GOT3 (cell line): ENCODE results near the gene UBP1.
A peak's percentile ranks its signal among the peaks of the same experiment; 100 is the strongest.
"Not testable (repeated sequence)": the region's sequence is repeated elsewhere in the genome, so short reads cannot be mapped to it uniquely, and the experiment has no call there.

Source experiments
- DNase-seq: peaks from one replicate; lab custom pipeline; 2025; ENCODE audit warnings: mixed read lengths; lab: John Stamatoyannopoulos, UW

UBP1 gene, protein sequence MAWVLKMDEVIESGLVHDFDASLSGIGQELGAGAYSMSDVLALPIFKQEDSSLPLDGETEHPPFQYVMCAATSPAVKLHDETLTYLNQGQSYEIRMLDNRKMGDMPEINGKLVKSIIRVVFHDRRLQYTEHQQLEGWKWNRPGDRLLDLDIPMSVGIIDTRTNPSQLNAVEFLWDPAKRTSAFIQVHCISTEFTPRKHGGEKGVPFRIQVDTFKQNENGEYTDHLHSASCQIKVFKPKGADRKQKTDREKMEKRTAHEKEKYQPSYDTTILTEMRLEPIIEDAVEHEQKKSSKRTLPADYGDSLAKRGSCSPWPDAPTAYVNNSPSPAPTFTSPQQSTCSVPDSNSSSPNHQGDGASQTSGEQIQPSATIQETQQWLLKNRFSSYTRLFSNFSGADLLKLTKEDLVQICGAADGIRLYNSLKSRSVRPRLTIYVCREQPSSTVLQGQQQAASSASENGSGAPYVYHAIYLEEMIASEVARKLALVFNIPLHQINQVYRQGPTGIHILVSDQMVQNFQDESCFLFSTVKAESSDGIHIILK

GRCh38 chr3:33440328-33441224 is at the start of gene UBP1:
TSS of gene UBP1 (minus strand) at chr3:33440405. CDS start at chr3:33439848, 557 bp downstream.
- DNase-seq = peak; percentile 99

- no peak for DNase-seq
Measured at GRCh38 chr3:33488683-33489082, 48.5 kb upstream of the UBP1 start.

DNA sequence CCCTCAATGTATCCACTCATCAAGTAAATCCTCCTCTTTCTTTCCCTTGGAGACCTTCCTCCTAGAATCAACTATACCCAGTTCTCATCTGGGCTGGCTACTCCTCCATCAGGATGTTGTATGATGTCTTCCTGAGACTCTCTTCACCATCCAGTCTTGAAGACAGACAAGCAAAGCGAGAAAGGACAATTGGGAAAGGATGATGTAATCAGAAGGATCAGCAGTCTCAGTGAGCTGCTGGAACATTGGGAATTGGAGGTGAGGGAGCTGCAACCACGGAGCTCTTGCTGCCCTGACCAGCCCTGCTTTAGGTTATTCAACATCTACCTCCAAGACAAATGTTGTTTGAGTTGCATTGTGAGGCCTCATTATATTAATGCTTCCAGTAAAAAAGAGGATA is 48.0 kb upstream of the UBP1 start:
- DNase-seq = no peak

DNA sequence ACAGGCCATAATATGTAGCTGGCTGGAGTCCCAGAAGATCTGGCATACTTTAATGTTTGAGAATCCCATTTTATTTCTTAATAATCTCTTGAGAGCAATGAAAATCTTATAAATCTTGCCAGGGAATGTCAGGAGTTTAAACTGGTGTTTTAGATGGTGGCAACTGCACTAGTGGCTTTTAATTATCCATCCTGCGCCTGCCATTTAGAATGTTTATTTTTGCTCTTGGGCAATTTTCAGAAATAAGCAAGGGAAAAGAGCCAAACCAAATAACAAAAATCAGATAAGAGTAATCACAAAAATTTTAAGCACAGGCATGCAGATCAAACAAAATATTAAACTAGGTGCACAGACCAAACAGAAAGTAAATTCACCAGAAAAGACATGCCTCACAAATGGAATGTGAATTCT is 41.9 kb upstream of the UBP1 start:
- no peak for DNase-seq

- no peak for DNase-seq
Measured at GRCh38 chr3:33474896-33475295, 34.7 kb upstream of the UBP1 start.

DNA sequence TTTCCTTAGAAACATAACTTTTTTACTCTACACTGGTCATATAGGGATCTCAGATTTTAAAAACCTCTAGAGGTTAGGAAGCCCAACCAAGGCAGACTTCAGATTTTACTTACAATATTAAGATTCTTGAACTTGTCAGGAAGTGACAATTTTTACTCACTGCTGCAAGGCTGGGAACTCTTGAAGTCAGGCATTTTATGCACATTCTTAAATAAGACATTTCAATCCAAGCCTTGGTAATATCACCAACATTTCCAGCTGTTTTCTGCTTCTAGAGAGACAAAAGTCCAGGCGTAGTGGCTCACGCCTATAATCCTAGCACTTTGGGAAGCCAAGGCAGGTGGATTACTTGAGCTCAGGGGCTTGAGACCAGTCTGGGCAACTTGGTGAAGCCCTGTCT is 33.6 kb upstream of the UBP1 start:
- no peak for DNase-seq

- DNase-seq = no peak
Measured at GRCh38 chr3:33467786-33468185, 27.6 kb upstream of the UBP1 start.

GRCh38 chr3:33461097-33461496 is 20.9 kb upstream of the UBP1 start:
- no peak for DNase-seq

DNA sequence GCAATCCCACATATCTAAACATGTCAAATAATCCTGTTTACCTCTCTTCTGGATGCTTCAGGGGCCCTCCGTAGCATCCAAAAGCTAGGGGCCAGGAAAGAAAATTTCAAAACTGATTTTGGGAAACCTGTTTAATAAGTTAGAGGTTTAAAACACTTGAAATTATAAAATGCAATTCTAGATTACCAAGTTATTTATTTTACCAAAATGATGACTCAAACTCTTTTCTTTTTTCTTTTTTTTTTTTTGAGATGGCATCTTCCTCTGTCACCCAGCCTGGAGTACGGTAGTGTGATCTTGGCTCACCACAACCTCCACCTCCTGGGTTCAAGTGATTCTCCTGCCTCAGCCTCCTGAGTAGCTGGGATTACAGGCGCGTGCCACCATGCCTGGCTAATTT is 19.4 kb upstream of the UBP1 start:
- not testable (repeated sequence) for DNase-seq

GRCh38 chr3:33458446-33458845 is 18.2 kb upstream of the UBP1 start:
- no peak for DNase-seq

- DNase-seq = no peak
Measured at GRCh38 chr3:33456756-33457155, 16.6 kb upstream of the UBP1 start.

DNA sequence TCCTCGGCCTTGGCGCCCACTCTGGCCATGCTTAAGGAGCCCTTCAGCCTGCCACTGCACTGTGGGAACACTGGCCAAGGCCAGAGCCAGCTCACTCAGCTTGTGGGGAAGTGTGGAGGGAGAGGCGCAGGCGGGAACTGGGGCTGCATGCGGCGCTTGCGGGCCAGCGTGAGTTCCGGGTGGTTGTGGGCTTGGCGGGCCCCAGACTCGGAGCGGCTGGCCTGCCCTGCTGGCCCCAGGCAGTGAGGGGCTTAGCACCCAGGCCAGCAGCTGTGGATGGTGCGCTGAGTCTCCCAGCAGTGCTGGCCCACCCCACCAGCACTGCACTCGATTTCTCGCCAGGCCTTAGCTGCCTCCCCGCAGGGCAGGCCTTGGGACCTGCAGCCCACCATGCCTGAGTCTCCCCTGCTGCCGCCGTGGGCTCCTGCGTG is 13.1 kb upstream of the UBP1 start:
- DNase-seq = no peak

GRCh38 chr3:33451994-33452393 is 11.8 kb upstream of the UBP1 start:
- not testable (repeated sequence) for DNase-seq

GRCh38 chr3:33447958-33448357 is 7.8 kb upstream of the UBP1 start:
- no peak for DNase-seq

GRCh38 chr3:33447256-33447625 is 7.0 kb upstream of the UBP1 start:
- DNase-seq = not testable (repeated sequence)

GRCh38 chr3:33442190-33442589 is 2.0 kb upstream of the UBP1 start:
- DNase-seq = no peak

DNA sequence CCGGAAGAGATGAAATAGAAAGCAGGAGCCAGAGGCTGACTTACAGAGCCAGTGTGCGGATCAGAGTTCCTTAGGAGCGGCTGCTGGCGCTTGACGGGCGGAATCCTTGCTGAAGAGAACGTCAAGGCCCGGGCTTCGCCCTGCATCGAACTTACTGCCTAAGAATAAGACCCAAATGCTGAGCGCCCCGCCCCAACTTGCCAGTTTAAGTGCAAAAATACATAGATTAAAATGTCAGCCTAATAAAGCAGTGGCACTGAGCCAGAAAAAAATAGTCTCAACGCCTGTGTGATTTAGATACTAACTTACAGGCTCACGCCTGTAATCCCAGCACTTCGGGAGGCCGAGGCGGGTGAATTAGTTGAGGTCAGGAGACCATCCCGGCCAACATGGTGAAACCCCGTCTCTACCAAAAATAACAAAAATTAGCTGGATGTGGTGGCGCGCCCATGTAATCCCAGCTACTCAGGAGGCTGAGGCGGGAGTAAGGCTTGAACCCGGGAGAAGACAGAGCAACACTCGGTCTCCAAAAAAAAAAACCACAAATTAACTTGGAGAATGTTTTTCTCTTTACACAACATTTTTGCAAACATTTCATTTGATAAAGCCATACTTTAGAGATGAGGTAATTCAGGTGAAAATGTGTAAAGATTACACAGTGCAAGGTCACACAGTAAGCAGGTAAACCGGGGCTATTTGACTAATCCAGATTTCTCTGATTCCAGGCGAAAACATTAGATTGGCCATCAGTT is 1.2 kb upstream of the UBP1 start:
- no peak for DNase-seq

GRCh38 chr3:33439546-33440327 is 468 bp downstream of the UBP1 start:
- DNase-seq = no peak

DNA sequence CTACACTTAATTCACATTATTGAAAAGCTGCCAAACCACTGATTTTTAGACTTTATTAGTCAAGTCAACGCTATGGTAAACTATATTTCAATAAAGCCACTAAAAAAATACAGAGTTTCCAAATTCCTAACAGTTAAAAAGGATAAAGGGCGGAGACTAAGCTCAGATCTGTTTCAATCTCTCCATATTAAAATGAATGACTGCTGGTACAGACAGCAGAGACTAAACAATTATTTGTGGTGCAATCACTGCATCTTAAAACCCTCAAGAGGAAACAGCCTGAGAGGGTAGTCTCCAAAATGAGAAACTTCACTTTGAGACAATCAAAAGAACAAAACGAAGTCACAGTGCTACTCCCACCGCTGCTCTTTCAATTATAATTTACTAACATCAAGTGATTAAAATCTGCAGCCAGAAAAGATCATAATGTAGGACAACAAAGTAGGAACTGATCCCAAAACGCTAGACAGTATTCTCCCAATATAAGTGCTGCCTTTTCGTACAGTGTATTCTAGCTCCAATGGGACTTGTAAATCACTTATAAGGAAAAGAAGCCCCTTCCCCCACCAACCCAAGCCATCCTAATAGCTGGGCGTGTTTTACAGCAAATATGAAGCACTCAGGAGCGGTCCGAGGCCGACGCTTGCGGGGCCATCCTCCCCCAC is 1.2 kb downstream of the UBP1 start:
- DNase-seq = no peak

DNA sequence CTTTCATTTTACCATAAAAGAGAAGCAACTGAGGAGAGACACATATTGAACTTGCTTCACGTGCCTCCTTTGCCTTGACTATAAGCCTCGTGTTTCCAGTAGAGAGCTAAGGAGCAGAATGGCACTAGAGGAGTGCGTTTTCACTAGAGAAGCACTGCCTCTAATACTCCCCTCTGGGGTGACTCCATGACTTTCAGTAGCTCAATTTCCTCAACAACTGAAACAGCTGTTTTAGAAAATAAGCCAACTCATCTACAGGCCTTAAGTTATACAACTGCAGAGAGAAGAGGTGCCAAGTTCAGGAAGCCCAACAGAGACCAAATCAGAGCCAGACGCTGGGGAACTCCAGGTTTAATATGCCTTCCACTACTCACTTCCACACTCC is 1.9 kb downstream of the UBP1 start:
- no peak for DNase-seq
